GM18507 (cell line): ENCODE results near the gene IGSF3.

Source experiments
- DNase-seq: peaks from one replicate; pipeline ENCODE4 v3.0.0; 2011; ENCODE audit warnings: low read depth; ENCODE audit not compliant: insufficient read length; ENCODE audit errors: extremely low spot score
- FAIRE-seq: peaks from 2 replicates; lab custom pipeline; 2011; peaks lifted over from hg19 to GRCh38; lab: Jason Lieb, UNC

IGSF3 gene

GRCh38 chr1:116690396-116690848 lies 22.9 kb upstream of the IGSF3 start:
- FAIRE-seq: no peak

GRCh38 chr1:116686723-116687352 lies 19.3 kb upstream of the IGSF3 start:
- no peak for FAIRE-seq

More at GRCh38 chr1:116690396-116690848, 22.9 kb upstream of the IGSF3 start:
- DNase-seq: no peak

GRCh38 chr1:116686175-116686574 lies 18.6 kb upstream of the IGSF3 start:
- DNase-seq: no peak
- FAIRE-seq: no peak

More at GRCh38 chr1:116686723-116687352, 19.3 kb upstream of the IGSF3 start:
- DNase-seq: no peak

- no peak for FAIRE-seq
- DNase-seq: no peak
Observed at GRCh38 chr1:116684575-116684974, 17.0 kb upstream of the IGSF3 start.

- DNase-seq (no peak), FAIRE-seq (no peak)
Observed at GRCh38 chr1:116682641-116683221, 15.2 kb upstream of the IGSF3 start.

- DNase-seq (no peak), FAIRE-seq (no peak)
Observed at GRCh38 chr1:116681343-116681899, 13.9 kb upstream of the IGSF3 start.

GRCh38 chr1:116680752-116681151 lies 13.2 kb upstream of the IGSF3 start:
- peak; percentile 31 for FAIRE-seq

GRCh38 chr1:116679828-116680628 lies 12.5 kb upstream of the IGSF3 start:
- DNase-seq (no peak), FAIRE-seq (no peak)

More at GRCh38 chr1:116680752-116681151, 13.2 kb upstream of the IGSF3 start:
- no peak for DNase-seq

- no peak for DNase-seq
- FAIRE-seq: no peak
Observed at GRCh38 chr1:116679091-116679827, 11.7 kb upstream of the IGSF3 start.

- FAIRE-seq: no peak
- no peak for DNase-seq
Observed at GRCh38 chr1:116678732-116679090, 11.2 kb upstream of the IGSF3 start.

GRCh38 chr1:116677474-116678062 lies 10.0 kb upstream of the IGSF3 start:
- FAIRE-seq (no peak), DNase-seq (no peak)

- FAIRE-seq (no peak), DNase-seq (no peak)
Observed at GRCh38 chr1:116676291-116676690, 8.8 kb upstream of the IGSF3 start.

- DNase-seq (no peak), FAIRE-seq (no peak)
Observed at GRCh38 chr1:116674751-116675150, 7.2 kb upstream of the IGSF3 start.

- DNase-seq (no peak), FAIRE-seq (no peak)
Observed at GRCh38 chr1:116674011-116674531, 6.5 kb upstream of the IGSF3 start.

GRCh38 chr1:116671912-116672311 lies 4.4 kb upstream of the IGSF3 start:
- no peak for DNase-seq
- no peak for FAIRE-seq

GRCh38 chr1:116671072-116671760 lies 3.7 kb upstream of the IGSF3 start:
- no peak for DNase-seq
- FAIRE-seq: no peak

GRCh38 chr1:116668277-116668676 lies 744 bp upstream of the IGSF3 start:
- no peak for FAIRE-seq

GRCh38 chr1:116667078-116667574 lies 407 bp downstream of the IGSF3 start:
- no peak for FAIRE-seq
- DNase-seq: no peak

More at GRCh38 chr1:116668277-116668676, 744 bp upstream of the IGSF3 start:
- no peak for DNase-seq
